ENCODE measurements around the gene KIAA1586. TPM values are rescaled to one million over a fixed set of nuclear protein-coding genes. Genes with fewer than 3 reads are reported as not detected.

Gene KIAA1586
- polyA plus RNA-seq, 4 donors = 21.7 to 24.7 (median 22.2) TPM

- no peak for DNase-seq (ENCODE audit: low read depth in 4 of 4, low spot score in 2 of 4)
These were observed 56.5 kb downstream of the KIAA1586 start for GRCh38 chr6:57102976-57103375.

GRCh38 chr6:57104336-57104735 is 57.8 kb downstream of the KIAA1586 start:
- no peak for DNase-seq (ENCODE audit: low read depth in 4 of 4, low spot score in 2 of 4)

Other genes with a start within 250 kb of the KIAA1586 start
- gene BEND6, start 91.6 kb upstream of the KIAA1586 start, polyA plus RNA-seq (ENCODE audit: insufficient read length in 4 of 4) = 1 to 10 TPM; 4.4 to 7.1 (median 5.5) TPM
- gene ZNF451, start 43.5 kb downstream of the KIAA1586 start, polyA plus RNA-seq (ENCODE audit: insufficient read length in 4 of 4) = 10 to 100 TPM; 33.0 to 46.8 (median 39.6) TPM
- gene BAG2, start 125.6 kb downstream of the KIAA1586 start, polyA plus RNA-seq (ENCODE audit: insufficient read length in 4 of 4) = 1 to 10 TPM; 4.4 to 6.3 (median 6.2) TPM
- 10 to 100 TPM; 32.0 to 44.5 (median 37.4) TPM for gene RAB23, start 175.6 kb downstream of the KIAA1586 start, polyA plus RNA-seq (ENCODE audit: insufficient read length in 4 of 4)